ENCODE results near the gene MATN1.
"Not testable (repeated sequence)": the region's sequence is repeated elsewhere in the genome, so short reads cannot be mapped to it uniquely, and the experiment has no call there.

MATN1 gene

DNA sequence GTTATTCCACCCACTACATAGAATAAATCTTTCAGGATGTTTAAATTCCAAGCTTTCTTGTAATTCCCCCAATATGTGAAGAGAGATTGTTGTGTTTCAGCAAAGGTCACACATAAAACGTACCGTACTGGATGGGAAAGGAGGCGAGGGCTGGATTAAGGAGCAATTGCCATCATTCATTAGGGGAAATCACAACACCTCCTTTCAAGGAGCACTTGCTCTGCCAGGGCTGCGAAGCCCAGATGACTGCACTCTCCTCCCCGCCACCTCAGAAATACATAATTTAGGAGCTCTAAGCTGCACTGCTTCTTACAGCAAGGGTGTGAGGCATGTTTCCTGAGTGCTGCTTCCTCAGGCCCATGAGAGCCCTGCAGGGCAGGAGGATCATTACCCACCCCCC, 29.6 kb downstream of the MATN1 start:
- DNase-seq = no peak

- no peak for DNase-seq
Observed at GRCh38 chr1:30693366-30693765, 30.0 kb downstream of the MATN1 start.

GRCh38 chr1:30692948-30693301, 30.5 kb downstream of the MATN1 start:
- DNase-seq = no peak

DNA sequence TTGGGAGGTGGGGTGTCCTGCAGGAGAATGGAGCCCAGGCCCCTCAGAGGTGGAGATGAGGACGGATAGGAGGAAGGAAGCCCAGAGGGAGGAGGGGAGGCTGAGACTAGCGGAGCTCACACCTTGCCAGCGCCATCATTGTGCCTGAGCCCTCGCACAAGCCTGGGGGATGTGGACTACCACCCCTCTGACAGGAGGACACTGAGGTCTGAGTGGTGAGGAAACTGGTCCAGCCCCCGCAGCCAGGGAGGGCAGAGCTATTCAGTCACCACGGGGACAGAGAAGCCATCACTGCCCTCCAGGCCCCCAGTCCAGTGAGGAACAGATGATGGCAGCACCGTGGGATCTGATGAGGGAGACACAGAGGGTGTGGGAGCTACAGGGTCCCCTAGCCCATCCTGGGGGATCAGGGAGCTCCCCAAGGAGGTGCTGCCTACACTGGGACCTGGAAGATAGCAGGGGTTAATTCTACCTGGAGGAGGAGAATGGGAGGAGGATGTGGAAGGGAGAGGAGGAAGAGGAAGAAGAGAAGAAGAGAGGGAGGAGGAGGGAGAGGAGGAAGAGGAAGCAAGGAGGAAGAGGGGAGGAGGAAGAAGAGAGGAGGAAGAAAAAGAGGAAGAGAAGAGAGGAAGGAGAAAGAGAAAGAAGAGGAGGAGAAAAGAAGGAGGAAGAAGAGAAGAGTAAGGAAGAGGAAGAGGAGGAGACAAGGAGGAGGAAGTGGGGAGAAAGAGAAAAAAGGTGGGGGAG, 31.0 kb downstream of the MATN1 start:
- no peak for DNase-seq

DNA sequence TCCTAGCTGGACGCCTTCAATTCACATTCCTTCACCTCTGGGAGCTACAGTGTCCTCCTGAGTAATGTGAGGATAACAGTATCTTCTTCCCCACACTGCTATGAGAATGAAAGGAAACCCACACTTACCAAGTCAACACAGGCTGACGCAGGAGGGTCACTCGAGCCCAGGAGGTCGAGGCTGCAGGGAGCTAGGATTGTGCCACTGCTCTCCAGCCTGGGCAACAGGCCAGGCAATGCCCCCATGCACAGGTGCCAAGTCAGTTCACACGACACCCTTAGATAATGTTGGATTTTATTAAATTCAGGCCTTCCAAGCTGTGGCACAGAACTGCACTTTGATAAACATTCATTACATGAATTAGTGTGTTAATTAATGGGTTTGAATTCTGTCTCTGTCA, 31.9 kb downstream of the MATN1 start:
- DNase-seq = no peak

- no peak for DNase-seq
Observed at GRCh38 chr1:30689901-30690645, 33.3 kb downstream of the MATN1 start.

DNA sequence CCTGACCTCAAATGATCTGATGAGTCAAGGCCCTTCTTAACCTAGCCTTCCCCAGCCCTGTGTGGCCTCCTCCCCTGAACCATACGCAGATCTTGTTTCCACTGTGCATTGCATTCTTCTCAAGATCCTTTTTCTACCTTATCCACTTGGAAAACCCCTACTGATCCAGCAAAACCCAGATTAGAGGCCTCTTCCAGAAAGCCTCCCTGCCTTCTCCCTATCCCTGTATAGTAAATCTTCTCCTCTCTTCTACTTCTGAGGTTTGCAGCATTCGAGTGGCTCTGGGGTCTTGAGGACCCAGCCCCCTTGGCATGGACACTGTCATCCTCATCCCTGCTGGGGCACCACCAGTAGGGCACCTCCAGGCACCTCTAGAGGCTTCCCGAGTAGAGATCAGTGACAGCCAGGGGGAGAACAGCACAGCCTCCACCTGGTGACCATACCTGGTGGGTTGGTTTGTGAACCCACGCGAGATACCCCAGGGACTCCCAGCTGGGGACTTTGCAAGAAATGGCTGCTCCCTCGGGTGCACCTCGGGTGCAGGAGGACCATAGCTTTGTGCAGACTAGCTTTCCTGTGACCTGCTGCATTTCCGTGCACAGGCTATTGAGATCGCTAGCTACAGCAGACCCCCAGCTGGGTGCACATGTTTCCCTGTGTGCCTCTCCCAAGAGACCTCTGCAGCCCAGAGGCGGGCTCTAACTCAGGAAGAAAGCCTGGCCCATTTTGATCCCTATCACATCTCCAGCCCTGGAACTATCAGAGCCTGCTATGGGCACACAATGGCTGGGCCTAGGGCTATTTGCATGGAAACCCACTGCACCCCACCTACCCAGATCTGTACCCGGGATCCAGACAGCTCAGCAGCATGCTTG, 34.2 kb downstream of the MATN1 start:
- no peak for DNase-seq

DNA sequence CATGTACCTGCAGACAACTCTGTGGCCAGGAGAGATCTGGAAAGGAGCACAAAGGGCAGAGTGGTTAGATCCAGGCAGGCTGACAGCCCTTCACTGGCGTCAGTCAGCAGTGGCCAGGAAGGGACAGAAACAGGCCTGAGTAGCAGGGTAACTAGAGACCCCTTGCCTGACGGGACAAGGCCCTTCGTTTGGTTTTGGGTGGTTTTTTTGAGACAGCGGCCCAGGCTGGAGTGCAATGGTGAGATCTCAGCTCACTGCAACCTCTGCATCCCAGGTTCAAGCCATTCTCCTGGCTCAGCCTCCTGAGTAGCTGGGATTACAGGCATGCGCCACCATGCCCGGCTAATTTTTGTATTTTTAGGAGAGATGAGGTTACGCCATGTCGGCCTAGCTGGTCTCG, 34.9 kb downstream of the MATN1 start:
- DNase-seq = not testable (repeated sequence)

GRCh38 chr1:30687886-30688285, 35.5 kb downstream of the MATN1 start:
- no peak for DNase-seq

DNA sequence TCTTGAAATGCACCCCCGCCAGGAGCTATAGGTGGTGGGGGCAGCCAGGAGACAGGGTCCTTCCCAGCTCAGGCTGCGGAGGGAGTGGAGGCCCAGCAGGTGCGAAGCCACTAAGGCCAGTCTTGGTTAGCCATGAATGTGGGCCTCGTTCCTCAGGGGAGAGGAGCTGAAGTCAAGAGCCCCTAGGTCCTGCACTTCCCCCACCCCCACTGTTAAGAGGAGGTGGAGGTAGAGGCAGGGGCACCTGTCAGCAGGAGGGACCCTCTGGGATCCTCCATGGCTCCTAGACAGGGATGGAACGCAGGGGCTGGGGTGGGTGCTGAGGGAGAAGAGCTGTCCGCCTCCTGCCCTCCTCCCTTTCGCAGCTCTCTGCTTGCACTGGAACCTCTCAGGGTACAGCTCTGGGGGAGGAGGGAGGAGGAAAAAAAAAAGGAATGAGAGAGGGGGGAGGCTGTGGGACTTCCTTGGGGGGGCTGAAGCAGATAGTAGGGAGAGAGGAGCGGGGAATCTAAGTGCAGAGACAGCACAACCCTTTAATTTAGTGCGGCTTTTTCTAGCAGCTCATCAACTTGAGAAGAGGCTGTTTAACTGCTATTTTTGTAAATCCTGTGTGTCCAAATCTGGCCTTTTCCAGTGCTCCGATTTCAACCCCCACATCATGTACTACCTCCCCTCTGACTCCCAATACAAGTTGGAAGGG, 37.0 kb downstream of the MATN1 start:
- no peak for DNase-seq

DNA sequence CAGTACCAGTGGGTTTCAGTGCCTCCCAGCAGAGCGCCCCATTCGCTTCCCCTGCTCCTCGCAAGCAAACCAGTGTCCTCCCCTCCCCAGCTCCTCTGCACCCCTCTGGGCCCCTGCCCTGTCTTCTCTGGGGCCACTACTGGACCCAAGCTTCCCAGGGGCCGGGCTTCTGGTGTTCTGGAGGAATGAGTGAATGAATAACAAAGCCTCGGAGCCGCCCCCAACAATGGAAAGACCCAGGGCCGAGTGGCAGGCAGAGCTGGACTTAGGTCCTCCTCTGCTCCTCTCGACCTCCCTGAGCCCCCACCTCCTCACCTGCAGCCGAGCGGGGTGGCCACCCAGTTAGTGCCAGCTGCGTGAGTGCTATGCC, 37.6 kb downstream of the MATN1 start:
- DNase-seq = no peak

DNA sequence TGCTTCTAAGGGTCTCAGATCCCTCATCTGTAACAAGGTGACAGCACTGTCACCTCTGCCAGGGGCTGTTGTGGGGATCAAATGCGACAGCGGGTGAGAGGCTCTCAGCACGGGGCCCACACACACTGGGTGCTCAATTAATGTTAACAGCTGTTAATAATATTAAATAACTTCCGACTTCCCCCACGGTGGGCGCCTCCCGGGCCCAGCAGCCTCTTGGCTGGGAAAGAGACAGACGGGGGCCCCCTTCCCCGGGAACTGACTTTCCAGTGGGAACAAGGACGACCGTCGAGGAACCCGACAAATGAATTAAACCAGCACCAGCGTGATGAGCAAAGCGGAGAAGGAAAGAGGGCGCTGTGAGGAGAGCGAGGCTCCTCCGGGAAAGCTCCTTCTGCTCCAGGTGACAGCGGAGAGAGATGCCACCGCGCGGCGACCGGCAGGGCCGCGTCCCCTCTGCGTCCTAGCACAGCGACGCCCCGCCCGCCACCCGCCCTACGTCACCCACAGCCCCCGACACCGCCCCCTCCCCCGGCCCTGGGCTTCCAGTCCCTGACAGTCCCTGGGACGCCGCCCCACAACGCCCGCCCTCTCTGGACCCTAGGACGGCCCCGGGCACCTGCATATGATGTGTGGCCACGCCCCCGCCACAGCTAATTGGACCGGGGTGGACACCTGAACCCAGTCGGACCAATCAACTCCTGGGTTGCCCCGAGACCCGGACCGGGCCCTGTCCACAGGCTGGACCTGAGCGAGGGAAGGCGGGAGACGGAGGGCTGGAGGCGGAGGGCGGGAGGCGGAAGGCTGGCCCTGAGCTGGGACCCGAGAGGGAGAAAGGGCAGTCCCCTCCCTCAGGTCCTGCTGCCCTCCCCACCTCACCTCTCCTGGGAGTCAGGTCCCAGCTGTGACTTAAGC, 38.2 kb downstream of the MATN1 start:
- no peak for DNase-seq

GRCh38 chr1:30684259-30684658, 39.1 kb downstream of the MATN1 start:
- no peak for DNase-seq

DNA sequence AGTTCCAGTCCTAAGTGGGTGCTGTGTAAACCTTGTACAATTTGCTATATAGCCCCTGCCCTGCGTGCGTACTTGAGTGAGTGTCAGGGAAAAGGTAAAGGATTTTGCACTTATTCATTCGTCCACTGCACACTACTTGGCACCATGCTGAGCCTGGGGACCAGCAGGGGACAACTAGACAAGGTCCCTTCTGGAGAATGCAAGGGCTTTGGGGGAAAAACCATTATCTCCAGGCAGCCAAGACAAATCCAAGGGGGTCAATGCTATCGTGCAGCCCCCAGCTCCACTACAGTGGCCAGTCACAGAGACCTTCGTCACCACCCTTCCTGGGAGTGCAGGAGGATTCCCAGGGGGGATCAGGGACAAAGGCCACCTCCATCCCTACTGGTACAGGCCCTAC, 39.7 kb downstream of the MATN1 start:
- no peak for DNase-seq

DNA sequence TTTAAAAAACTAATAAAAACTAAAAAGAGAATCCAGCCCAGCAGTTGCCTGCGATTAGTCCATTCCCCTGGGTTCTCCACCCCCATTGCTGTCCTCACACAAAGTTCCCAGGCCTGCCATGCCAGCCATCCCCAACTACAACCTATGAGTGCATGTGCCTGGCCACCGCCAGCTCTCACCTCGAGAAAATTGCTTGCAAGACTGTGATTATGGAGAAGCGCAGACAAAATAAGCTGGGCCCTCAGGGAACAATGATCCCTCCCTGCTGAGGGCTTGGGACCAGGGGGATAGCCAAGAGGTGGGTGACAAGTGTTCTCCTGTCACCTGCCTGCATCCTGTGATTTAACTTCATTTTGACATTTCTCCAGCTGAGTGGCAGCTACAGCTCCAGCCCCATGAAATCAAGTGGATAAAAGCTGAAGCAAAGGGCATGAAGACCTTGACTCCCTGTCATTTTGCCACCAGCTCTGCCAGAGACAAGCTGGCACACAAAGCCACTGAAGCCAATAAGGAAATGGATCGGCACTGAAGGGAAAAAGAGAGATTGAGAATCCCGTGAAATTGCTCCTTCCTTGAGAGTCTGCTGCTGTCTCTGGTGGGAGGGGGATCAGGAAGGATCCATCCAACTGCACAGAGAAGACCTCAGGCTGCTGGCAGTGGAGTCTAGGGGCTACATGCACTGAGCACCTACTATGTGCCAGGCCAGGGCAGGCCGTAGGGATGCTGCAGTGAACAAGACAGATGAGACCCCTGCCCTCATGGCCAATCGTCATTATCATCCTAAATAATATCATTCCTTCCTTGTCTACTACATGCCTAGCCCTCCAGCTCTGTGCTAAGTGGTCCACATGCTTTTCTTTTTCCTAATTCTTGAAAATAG, 40.7 kb downstream of the MATN1 start:
- DNase-seq = no peak

DNA sequence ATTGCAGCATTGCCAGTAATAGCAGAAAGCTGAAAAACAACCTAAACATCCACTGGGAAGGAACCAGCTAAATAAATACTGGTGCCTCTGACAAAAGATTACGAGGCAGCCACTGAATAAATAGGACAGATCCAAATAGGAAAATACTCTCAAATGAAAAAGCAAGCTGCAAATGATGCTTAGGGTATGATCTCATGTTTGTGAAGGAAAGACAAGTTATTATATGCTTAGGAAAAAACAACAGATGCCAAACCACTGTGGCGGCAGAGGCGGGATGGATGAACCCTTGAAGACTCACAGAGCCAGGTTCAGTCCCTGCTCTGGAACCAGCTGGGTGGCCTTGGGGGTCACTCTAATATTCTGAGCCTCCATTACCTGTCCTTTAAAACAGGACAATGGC, 41.6 kb downstream of the MATN1 start:
- DNase-seq = no peak

DNA sequence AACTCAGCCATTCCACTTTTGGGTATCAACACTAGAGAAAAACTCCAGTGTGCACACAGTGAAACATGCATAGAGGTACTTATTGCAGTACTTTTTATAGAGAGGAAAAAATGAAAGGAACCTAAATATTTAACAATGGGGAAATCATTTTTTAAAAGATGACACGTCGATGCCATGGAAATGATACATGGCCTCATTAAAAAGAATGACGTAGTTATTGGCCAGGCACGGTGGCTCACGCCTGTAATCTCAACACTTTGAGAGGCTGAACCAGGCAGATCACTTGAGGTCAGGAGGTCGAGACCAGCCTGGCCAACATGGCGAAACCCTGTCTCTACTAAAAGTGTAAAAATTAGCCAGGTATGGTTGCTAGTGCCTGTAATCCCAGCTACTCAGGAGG, 42.5 kb downstream of the MATN1 start:
- DNase-seq = no peak

GRCh38 chr1:30680429-30680828, 43.0 kb downstream of the MATN1 start:
- no peak for DNase-seq

DNA sequence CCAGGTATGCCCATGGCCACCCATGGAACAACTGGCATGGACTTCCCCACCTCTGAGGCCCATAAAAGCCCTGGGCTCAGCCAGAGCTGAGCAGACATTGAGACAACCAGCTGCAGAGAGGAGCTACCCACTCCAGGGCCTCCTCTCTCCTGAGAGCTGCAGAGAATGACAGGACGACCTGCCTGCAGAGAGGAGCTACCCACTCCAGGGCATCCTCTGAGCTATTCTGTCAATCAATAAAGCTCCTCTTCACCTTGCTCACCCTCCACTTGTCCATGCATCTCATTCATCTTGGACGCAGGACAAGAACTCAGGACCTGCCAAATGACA, 43.4 kb downstream of the MATN1 start:
- DNase-seq = no peak

GRCh38 chr1:30679201-30679975, 44.0 kb downstream of the MATN1 start:
- no peak for DNase-seq

Data from GF-D8 (cell line).